GM23338 (cell line): ENCODE data around the gene HSD3B7.

Source experiments
- CREB1 ChIP-seq: fragments of 250-450 bp; sonication (Bioruptor Pico); IDR thresholded peaks from 2 replicates; pipeline ENCODE4 v1.5.0; 2020; ENCODE audit warnings: low read depth, mild to moderate bottlenecking, moderate library complexity
- CTCF ChIP-seq, 2 experiments: fragments of 200-600 bp in 1 of 2; sonication (generic) in 1 of 2; conservative IDR thresholded peaks; 2 replicates each; pipeline versions ENCODE4 v1.5.1 to v1.6.1; 2016 to 2017; ENCODE audit warnings: antibody characterized with exemption in 2 of 2, low read depth in 2 of 2, mild to moderate bottlenecking in 2 of 2, moderate library complexity in 1 of 2
- EZH2phosphoT487 ChIP-seq: fragments of 200-600 bp; sonication (generic); IDR thresholded peaks from one replicate; pipeline ENCODE4 v1.8.1; 2018; ENCODE audit warnings: antibody characterized with exemption; ENCODE audit not compliant: unreplicated experiment
- POLR2AphosphoS5 ChIP-seq: IDR thresholded peaks from 2 replicates; pipeline ENCODE4 v1.6.1; 2016; ENCODE audit warnings: antibody characterized with exemption, low read depth
- REST ChIP-seq: IDR thresholded peaks from one replicate; pipeline ENCODE4 v1.6.1; 2018; ENCODE audit warnings: antibody characterized with exemption; ENCODE audit not compliant: unreplicated experiment

GRCh38 chr16:31022544-31023251, 37.7 kb downstream of the HSD3B7 start:
- no peak for TF ChIP-seq EZH2phosphoT487
- no peak for TF ChIP-seq CREB1 (CRISPR knock-in tag)
- TF ChIP-seq POLR2AphosphoS5, result no peak
- no peak for TF ChIP-seq REST
- no peak for TF ChIP-seq CTCF (conservative IDR thresholded peaks at IDR 0.05; ENCODE audit: low read depth in 2 of 2)
